Neural cell (in vitro differentiated cells): ENCODE results near the gene PRPSAP1. TPM values are rescaled to one million over a fixed set of nuclear protein-coding genes. Genes with fewer than 3 reads are reported as not detected.

Experiments
- H2AFZ ChIP-seq: fragments of 200-600, 300-800 bp; sonication (generic), shearing (Covaris generic); 2 replicates; pipeline ENCODE4 v1.6.0; 2014; ENCODE audit warnings: low read depth, mild to moderate bottlenecking, antibody characterized with exemption, low read length, moderate library complexity
- H3F3A ChIP-seq: fragments of 200-600 bp; shearing (Covaris generic); 2 replicates; pipeline ENCODE4 v1.6.1; 2016; ENCODE audit warnings: mild to moderate bottlenecking, moderate library complexity, mixed read lengths, antibody characterized with exemption, low read length; ENCODE audit not compliant: insufficient read depth, poor library complexity, severe bottlenecking
- H3K27ac ChIP-seq: fragments of 200-600, 300-800 bp; sonication (generic), shearing (Covaris generic); 2 replicates; pipeline ENCODE4 v1.5.1; 2014; ENCODE audit warnings: mild to moderate bottlenecking, low read length, moderate library complexity
- H3K27me3 ChIP-seq: fragments of 300-800, 200-600 bp; sonication (generic), shearing (Covaris generic); 2 replicates; pipeline ENCODE4 v1.6.0; 2014; ENCODE audit warnings: mild to moderate bottlenecking, low read depth, low read length, moderate library complexity; ENCODE audit not compliant: insufficient read depth
- H3K36me3 ChIP-seq: fragments of 300-800, 200-600 bp; sonication (generic), shearing (Covaris generic); 2 replicates; pipeline ENCODE4 v1.5.1; 2014; ENCODE audit warnings: mild to moderate bottlenecking, antibody characterized with exemption, low read length, moderate library complexity; ENCODE audit not compliant: insufficient read depth
- H3K4me2 ChIP-seq: fragments of 300-800, 200-600 bp; sonication (generic), shearing (Covaris generic); 2 replicates; pipeline ENCODE4 v1.6.0; 2014; ENCODE audit warnings: mild to moderate bottlenecking, low read length
- H3K4me3 ChIP-seq: fragments of 300-800, 200-600 bp; sonication (generic), shearing (Covaris generic); 2 replicates; pipeline ENCODE4 v1.5.1; 2014; ENCODE audit warnings: mild to moderate bottlenecking, low read length, moderate library complexity
- H3K79me2 ChIP-seq: fragments of 200-600 bp; shearing (Covaris generic); replicated peaks from 2 replicates; pipeline ENCODE4 v1.6.0; 2014; ENCODE audit warnings: mild to moderate bottlenecking, low read length, moderate library complexity; ENCODE audit not compliant: insufficient read depth
- H3K9ac ChIP-seq: fragments of 300-800, 200-600 bp; sonication (generic), shearing (Covaris generic); 2 replicates; pipeline ENCODE4 v1.6.1; 2016; ENCODE audit warnings: mild to moderate bottlenecking, low read length, mixed read lengths
- H3K9me2 ChIP-seq: fragments of 200-600 bp; shearing (Covaris generic); 2 replicates; pipeline ENCODE4 v1.6.1; 2016; ENCODE audit warnings: mild to moderate bottlenecking, low read length, mixed read lengths; ENCODE audit not compliant: insufficient read depth
- H3K9me3 ChIP-seq: fragments of 200-600, 300-800 bp; sonication (generic), shearing (Covaris generic); 2 replicates; pipeline ENCODE4 v1.6.1; 2016; ENCODE audit warnings: mild to moderate bottlenecking, mixed run types, low read length, moderate library complexity, mixed read lengths
- H4K20me1 ChIP-seq: fragments of 200-600 bp; shearing (Covaris generic); 2 replicates; pipeline ENCODE4 v1.6.1; 2016; ENCODE audit warnings: mild to moderate bottlenecking, mixed run types; ENCODE audit not compliant: insufficient read depth
- EP300 ChIP-seq: fragments of 450-650 bp; conservative IDR thresholded peaks from 2 replicates; pipeline ENCODE4 v1.6.1; 2014; ENCODE audit warnings: antibody characterized with exemption, mild to moderate bottlenecking, moderate library complexity; ENCODE audit not compliant: poor library complexity, severe bottlenecking
- EZH2 ChIP-seq: fragments of 200-600, 300-800 bp; shearing (Covaris generic), sonication (generic); IDR thresholded peaks from 2 replicates; pipeline ENCODE4 v1.6.1; 2014; ENCODE audit warnings: antibody characterized with exemption, low read length, borderline replicate concordance, mild to moderate bottlenecking; ENCODE audit not compliant: insufficient read depth, poor library complexity, severe bottlenecking
- MXI1 ChIP-seq: fragments of 450-650 bp; conservative IDR thresholded peaks from 2 replicates; pipeline ENCODE4 v1.6.1; 2014; ENCODE audit warnings: antibody characterized with exemption, mild to moderate bottlenecking; ENCODE audit not compliant: poor library complexity, severe bottlenecking
- POLR2AphosphoS5 ChIP-seq: IDR thresholded peaks from 2 replicates; pipeline ENCODE4 v1.6.1; 2012
- RAD21 ChIP-seq: fragments of 450-650 bp; conservative IDR thresholded peaks from 2 replicates; pipeline ENCODE4 v1.6.1; 2014; ENCODE audit warnings: antibody characterized with exemption, mild to moderate bottlenecking, moderate library complexity
- SMC3 ChIP-seq: fragments of 450-650 bp; conservative IDR thresholded peaks from 2 replicates; pipeline ENCODE4 v1.6.1; 2014; ENCODE audit warnings: antibody characterized with exemption, mild to moderate bottlenecking, moderate library complexity; ENCODE audit not compliant: poor library complexity
- TAF1 ChIP-seq: IDR thresholded peaks from 2 replicates; pipeline ENCODE4 v1.6.1; 2012; ENCODE audit warnings: low read depth
- polyA plus RNA-seq: library from polyadenylated mRNA; depleted of rRNA; stranded (reverse); fragments of >200 nt; gene quantifications from 2 replicates; pipeline ENCODE4 v1.2.3, GENCODE V29; 2014
- TF ChIP-seq, protein P1 (sequence below): IDR thresholded peaks from 2 replicates; pipeline ENCODE4 v1.6.1; 2012; ENCODE audit warnings: borderline replicate concordance
- TF ChIP-seq, protein P2 (sequence below): fragments of 450-650 bp; IDR thresholded peaks from 2 replicates; pipeline ENCODE4 v1.5.1; 2014; ENCODE audit warnings: antibody characterized with exemption, mild to moderate bottlenecking, moderate library complexity; ENCODE audit not compliant: poor library complexity, severe bottlenecking

PRPSAP1 gene
- polyA plus RNA-seq, 1 donor from 2014 or later, result 73.8 TPM

DNA sequence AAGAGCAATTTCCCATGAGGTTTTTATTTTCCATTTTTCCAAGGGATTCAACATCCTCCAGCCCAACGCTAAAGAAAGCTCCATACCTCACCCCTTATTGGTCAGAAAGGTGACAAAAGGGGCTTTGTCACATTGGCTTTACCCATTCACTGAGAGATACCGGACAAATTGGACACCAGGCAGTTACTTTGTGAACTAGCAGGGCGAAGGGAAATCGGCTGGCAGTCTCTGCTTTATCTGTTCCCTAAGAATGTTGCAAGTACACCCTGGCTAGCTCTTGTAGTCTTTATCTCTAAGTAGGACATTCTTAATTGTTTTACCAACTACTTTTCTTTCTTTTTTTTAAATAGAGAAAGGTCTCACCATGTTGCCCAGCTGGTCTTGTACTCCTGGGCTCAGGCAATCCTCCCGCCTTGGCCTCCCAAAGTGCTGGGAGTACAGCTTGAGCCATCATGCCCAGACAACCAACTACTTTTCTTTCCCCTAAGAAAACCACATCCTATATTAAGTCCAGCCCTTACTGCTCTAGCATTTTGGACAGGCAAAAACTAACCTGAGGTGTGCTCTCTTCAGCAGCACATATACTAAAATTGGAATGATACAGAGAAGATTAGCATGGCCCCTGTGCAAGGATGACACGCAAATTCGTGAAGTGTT is 16.8 kb downstream of the PRPSAP1 start:
- Histone ChIP-seq H3K9me2 (no peaks in the 10 kb centered on the region), H3K9ac (no peak overlapping the region), H3F3A (no peaks in the 10 kb centered on the region), H3K27ac (no peak overlapping the region), H3K79me2 (no peaks in the 10 kb centered on the region), H2AFZ (no peak overlapping the region), H3K4me2 (no peak overlapping the region), H3K27me3 (no peaks in the 10 kb centered on the region), H3K4me3 (no peak overlapping the region), H4K20me1 (no peaks in the 10 kb centered on the region), H3K36me3 (peaks cover 6% of the 10 kb centered on the region), H3K9me3 (no peaks in the 10 kb centered on the region)
- TF ChIP-seq, protein P1, sequence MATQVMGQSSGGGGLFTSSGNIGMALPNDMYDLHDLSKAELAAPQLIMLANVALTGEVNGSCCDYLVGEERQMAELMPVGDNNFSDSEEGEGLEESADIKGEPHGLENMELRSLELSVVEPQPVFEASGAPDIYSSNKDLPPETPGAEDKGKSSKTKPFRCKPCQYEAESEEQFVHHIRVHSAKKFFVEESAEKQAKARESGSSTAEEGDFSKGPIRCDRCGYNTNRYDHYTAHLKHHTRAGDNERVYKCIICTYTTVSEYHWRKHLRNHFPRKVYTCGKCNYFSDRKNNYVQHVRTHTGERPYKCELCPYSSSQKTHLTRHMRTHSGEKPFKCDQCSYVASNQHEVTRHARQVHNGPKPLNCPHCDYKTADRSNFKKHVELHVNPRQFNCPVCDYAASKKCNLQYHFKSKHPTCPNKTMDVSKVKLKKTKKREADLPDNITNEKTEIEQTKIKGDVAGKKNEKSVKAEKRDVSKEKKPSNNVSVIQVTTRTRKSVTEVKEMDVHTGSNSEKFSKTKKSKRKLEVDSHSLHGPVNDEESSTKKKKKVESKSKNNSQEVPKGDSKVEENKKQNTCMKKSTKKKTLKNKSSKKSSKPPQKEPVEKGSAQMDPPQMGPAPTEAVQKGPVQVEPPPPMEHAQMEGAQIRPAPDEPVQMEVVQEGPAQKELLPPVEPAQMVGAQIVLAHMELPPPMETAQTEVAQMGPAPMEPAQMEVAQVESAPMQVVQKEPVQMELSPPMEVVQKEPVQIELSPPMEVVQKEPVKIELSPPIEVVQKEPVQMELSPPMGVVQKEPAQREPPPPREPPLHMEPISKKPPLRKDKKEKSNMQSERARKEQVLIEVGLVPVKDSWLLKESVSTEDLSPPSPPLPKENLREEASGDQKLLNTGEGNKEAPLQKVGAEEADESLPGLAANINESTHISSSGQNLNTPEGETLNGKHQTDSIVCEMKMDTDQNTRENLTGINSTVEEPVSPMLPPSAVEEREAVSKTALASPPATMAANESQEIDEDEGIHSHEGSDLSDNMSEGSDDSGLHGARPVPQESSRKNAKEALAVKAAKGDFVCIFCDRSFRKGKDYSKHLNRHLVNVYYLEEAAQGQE, result no peak
- no peak for TF ChIP-seq EZH2
- TF ChIP-seq RAD21, result no peak
- no peak for TF ChIP-seq SMC3
- no peak for TF ChIP-seq MXI1
- no peak for TF ChIP-seq TAF1
- TF ChIP-seq POLR2AphosphoS5, result no peak
- TF ChIP-seq, protein P2, sequence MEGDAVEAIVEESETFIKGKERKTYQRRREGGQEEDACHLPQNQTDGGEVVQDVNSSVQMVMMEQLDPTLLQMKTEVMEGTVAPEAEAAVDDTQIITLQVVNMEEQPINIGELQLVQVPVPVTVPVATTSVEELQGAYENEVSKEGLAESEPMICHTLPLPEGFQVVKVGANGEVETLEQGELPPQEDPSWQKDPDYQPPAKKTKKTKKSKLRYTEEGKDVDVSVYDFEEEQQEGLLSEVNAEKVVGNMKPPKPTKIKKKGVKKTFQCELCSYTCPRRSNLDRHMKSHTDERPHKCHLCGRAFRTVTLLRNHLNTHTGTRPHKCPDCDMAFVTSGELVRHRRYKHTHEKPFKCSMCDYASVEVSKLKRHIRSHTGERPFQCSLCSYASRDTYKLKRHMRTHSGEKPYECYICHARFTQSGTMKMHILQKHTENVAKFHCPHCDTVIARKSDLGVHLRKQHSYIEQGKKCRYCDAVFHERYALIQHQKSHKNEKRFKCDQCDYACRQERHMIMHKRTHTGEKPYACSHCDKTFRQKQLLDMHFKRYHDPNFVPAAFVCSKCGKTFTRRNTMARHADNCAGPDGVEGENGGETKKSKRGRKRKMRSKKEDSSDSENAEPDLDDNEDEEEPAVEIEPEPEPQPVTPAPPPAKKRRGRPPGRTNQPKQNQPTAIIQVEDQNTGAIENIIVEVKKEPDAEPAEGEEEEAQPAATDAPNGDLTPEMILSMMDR, result no peak
- TF ChIP-seq EP300, result no peak

DNA sequence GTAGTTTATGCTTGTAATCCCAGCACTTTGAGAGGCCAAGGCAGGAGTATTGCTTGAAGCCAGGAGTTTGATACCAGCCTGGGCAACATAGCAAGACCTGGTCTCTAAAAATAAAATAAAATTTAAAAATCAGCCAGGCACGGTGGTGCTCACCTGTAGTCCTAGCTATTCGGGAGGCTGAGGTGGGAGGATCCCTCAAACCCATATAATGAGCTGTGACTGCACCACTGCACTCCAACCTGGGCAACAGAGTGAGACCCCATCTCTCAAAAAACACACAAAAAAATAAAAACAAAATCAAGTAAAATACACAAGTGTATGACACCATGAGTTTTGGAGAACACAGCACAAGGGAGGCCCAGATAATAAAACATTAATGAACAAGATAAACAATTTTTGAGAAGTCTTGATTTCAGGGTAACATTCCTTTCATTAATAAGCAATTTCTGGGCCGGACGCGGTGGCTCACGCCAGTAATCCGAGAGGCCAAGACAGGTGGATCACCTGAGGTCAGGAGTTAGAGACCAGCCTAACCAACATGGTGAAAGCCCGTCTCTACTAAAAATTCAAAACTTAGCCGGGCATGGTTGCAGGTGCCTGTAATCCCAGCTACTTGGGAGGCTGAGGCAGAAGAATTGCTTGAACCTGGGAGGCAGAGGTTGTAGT is 17.9 kb downstream of the PRPSAP1 start:
- H3K4me3 ChIP-seq, result no peak overlapping the region
- H3F3A ChIP-seq, result no peaks in the 10 kb centered on the region
- TF ChIP-seq EP300, result no peak
- TF ChIP-seq RAD21, result no peak
- no peak for TF ChIP-seq EZH2
- no peak for TF ChIP-seq POLR2AphosphoS5
- TF ChIP-seq MXI1, result no peak
- TF ChIP-seq TAF1, result no peak
- TF ChIP-seq, protein P2, result no peak
- TF ChIP-seq, protein P1, result no peak
- TF ChIP-seq SMC3, result no peak
- H3K27ac ChIP-seq, result no peak overlapping the region
- no peak overlapping the region for H2AFZ ChIP-seq
- no peaks in the 10 kb centered on the region for H4K20me1 ChIP-seq
- no peak overlapping the region for H3K9ac ChIP-seq
- H3K79me2 ChIP-seq, result no peaks in the 10 kb centered on the region
- peaks cover 12% of the 10 kb centered on the region for H3K36me3 ChIP-seq
- H3K9me2 ChIP-seq, result no peaks in the 10 kb centered on the region
- no peaks in the 10 kb centered on the region for H3K27me3 ChIP-seq
- no peak overlapping the region for H3K4me2 ChIP-seq
- no peaks in the 10 kb centered on the region for H3K9me3 ChIP-seq
